Sigmoid colon (tissue), 4 donors: ENCODE data around the gene NFKB1.

ENCODE experiments used
- CTCF ChIP-seq, 4 experiments: fragments of 450-650 bp in 3 of 4; fragments of 200-600 bp in 1 of 4; IDR thresholded peaks; one replicate each; pipeline ENCODE4 v1.5.1; 2016 to 2019; ENCODE audit warnings: antibody characterized with exemption in 4 of 4, mild to moderate bottlenecking in 3 of 4, moderate library complexity in 2 of 4
- EP300 ChIP-seq, 4 donors: sonication (generic); formaldehyde crosslinking; IDR thresholded peaks; one replicate each; pipeline ENCODE4 v1.6.1; 2017; ENCODE audit warnings: antibody characterized with exemption in 4 of 4
- POLR2A ChIP-seq, 2 donors: fragments of 450-650 bp; IDR thresholded peaks; one replicate each; pipeline ENCODE4 v1.6.1; 2016; ENCODE audit warnings: antibody characterized with exemption in 2 of 2, mild to moderate bottlenecking in 2 of 2, moderate library complexity in 2 of 2
- POLR2AphosphoS5 ChIP-seq, 4 donors: sonication (generic); formaldehyde crosslinking; IDR thresholded peaks; one replicate each; pipeline ENCODE4 v1.6.1; 2017; ENCODE audit warnings: antibody characterized with exemption in 4 of 4

DNA sequence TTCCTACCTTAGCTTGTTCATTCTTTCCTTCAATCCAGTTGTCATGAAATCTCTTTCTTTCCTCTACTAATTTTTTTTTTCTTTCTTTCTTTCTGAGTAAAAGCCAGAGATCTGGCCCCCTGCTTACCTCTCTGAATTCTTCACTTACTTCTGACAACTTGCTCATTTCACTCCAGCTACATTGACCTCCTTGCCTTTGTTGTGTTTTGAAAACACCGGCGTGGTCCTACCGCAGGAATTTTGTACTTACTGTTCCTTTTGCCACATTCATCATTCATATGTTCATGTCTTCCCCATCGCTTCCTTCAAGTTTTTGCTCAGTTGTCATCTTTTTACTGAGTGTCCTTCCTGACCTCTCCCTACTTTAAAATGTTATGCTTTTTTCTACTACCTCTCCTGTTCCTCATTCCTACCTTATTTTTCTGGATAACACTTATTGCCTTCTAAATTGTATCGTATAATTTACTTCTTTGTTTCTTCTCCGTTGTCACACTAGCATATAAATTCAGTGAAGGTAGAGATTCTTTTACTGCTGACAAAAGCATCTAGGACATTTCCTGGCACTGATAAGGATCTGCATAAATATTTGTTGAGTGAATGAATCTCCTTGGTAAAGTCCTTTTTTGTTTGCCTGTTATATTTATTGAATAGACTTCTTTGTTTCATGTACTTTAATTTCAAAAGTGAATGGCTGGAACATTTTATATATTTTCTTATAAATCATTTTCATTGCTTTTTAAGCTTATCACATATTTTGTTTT is 74.4 kb downstream of the NFKB1 start:
- TF ChIP-seq CTCF (IDR thresholded peaks at IDR 0.05) (no peak), POLR2A (IDR thresholded peaks at IDR 0.05) (no peak), EP300 (IDR thresholded peaks at IDR 0.05) (no peak), POLR2AphosphoS5 (IDR thresholded peaks at IDR 0.05) (no peak)
